ENCODE measurements around the gene GDF7.
A peak's percentile ranks its signal among the peaks of the same experiment; 100 is the strongest.

The GDF7 gene

GRCh38 chr2:20661421-20662307, 5.3 kb upstream of the GDF7 start:
- H3K4me3 ChIP-seq (replicated peaks; ENCODE audit: low read depth, low read length) = no peak overlapping the region
- peak; percentile 88 for DNase-seq (ENCODE audit: low read depth)
- peak; percentile 98 for TF ChIP-seq CTCF (IDR thresholded peaks at IDR 0.05; ENCODE audit: low read length, missing control alignments)

- DNase-seq (ENCODE audit: low read depth) = no peak
- TF ChIP-seq CTCF (IDR thresholded peaks at IDR 0.05; ENCODE audit: low read length, missing control alignments) = no peak
- no peak overlapping the region for H3K4me3 ChIP-seq (replicated peaks; ENCODE audit: low read depth, low read length)
Measured at GRCh38 chr2:20662308-20662937, 4.5 kb upstream of the GDF7 start.

- TF ChIP-seq CTCF (IDR thresholded peaks at IDR 0.05; ENCODE audit: low read length, missing control alignments) = no peak
- no peak overlapping the region for H3K4me3 ChIP-seq (replicated peaks; ENCODE audit: low read depth, low read length)
- no peak for DNase-seq (ENCODE audit: low read depth)
Measured at GRCh38 chr2:20663196-20664070, 3.5 kb upstream of the GDF7 start.

GRCh38 chr2:20664071-20664390, 2.9 kb upstream of the GDF7 start:
- DNase-seq (ENCODE audit: low read depth) = no peak

GRCh38 chr2:20664431-20665242, 2.3 kb upstream of the GDF7 start:
- no peak for TF ChIP-seq CTCF (IDR thresholded peaks at IDR 0.05; ENCODE audit: low read length, missing control alignments)
- no peak overlapping the region for H3K4me3 ChIP-seq (replicated peaks; ENCODE audit: low read depth, low read length)
- no peak for DNase-seq (ENCODE audit: low read depth)

More at GRCh38 chr2:20664071-20664390, 2.9 kb upstream of the GDF7 start:
- H3K4me3 ChIP-seq (replicated peaks; ENCODE audit: low read depth, low read length) = no peak overlapping the region
- no peak for TF ChIP-seq CTCF (IDR thresholded peaks at IDR 0.05; ENCODE audit: low read length, missing control alignments)
